H1 (cell line): Measurements from ENCODE around the gene ZNF555.

ENCODE experiments used
- CTCF ChIP-seq, 3 experiments: IDR thresholded peaks; 1 replicate in 2 of 3; 2 replicates in 1 of 3; pipeline versions ENCODE4 v1.5.1 to v1.6.1; 2011; ENCODE audit warnings: low read length in 3 of 3, mild to moderate bottlenecking in 3 of 3, inconsistent platforms in 2 of 3, low read depth in 1 of 3, moderate library complexity in 1 of 3; ENCODE audit not compliant: insufficient read depth in 1 of 3; ENCODE audit errors: control extremely low read depth in 1 of 3
- JUN ChIP-seq: IDR thresholded peaks from 2 replicates; pipeline ENCODE4 v1.6.1; 2011; ENCODE audit warnings: low read depth, mild to moderate bottlenecking, improper control_type of control experiment, low read length
- KDM1A ChIP-seq: fragments of 200-600, 300-600 bp; sonication (generic); IDR thresholded peaks from 2 replicates; pipeline ENCODE4 v1.7.1; 2016; ENCODE audit warnings: mild to moderate bottlenecking, low read length, borderline replicate concordance
- POLR2A ChIP-seq, 2 experiments: IDR thresholded peaks; 1 replicate in 1 of 2; 2 replicates in 1 of 2; pipeline ENCODE4 v1.6.1; 2011; ENCODE audit warnings: low read depth in 2 of 2, low read length in 2 of 2, mild to moderate bottlenecking in 2 of 2; ENCODE audit errors: control extremely low read depth in 1 of 2
- RNF2 ChIP-seq: fragments of 200-900, 300-1000 bp; sonication (generic); IDR thresholded peaks from 2 replicates; pipeline ENCODE4 v1.7.1; 2016; ENCODE audit warnings: borderline replicate concordance, low read depth, mild to moderate bottlenecking, antibody characterized with exemption, low read length; ENCODE audit not compliant: poor library complexity, severe bottlenecking; ENCODE audit errors: missing control alignments
- YY1 ChIP-seq: IDR thresholded peaks from 2 replicates; pipeline ENCODE4 v1.6.1; 2011; ENCODE audit warnings: low read depth, mild to moderate bottlenecking, low read length

- TF ChIP-seq CTCF (IDR thresholded peaks at IDR 0.05; ENCODE audit: control extremely low read depth in 1 of 3, insufficient read depth in 1 of 3, low read depth in 1 of 3, low read length in 3 of 3): no peak
- no peak for TF ChIP-seq POLR2A (IDR thresholded peaks at IDR 0.05; ENCODE audit: control extremely low read depth in 1 of 2, low read depth in 2 of 2, low read length in 2 of 2)
- no peak for TF ChIP-seq KDM1A
- TF ChIP-seq RNF2: no peak
- no peak for TF ChIP-seq YY1
- no peak for TF ChIP-seq JUN
Measured at GRCh38 chr19:2827840-2828489, 13.3 kb upstream of the ZNF555 start.
